Motor neuron (in vitro differentiated cells): ENCODE results near the gene STK40. TPM values are rescaled to one million over a fixed set of nuclear protein-coding genes. Genes with fewer than 3 reads are reported as not detected.

ENCODE experiments used
- ATAC-seq, 8 experiments: fragments of 200-7000 bp; cut with Tn5 transposase; replicated peaks in 6 of 8; 2 replicates each; pipeline ENCODE4 v1.8.0; 2021; ENCODE audit warnings: mild to moderate bottlenecking in 8 of 8, moderate library complexity in 8 of 8
- H3K27ac ChIP-seq, 2 donors: fragments of 250-450 bp; sonication (Bioruptor Pico); 2 replicates each; pipeline ENCODE4 v1.9.0; 2021; ENCODE audit warnings: antibody characterized with exemption in 2 of 2, mild to moderate bottlenecking in 2 of 2, moderate library complexity in 1 of 2
- H3K4me1 ChIP-seq, 2 donors: fragments of 250-450 bp; sonication (Bioruptor Pico); replicated peaks in 1 of 2; 2 replicates each; pipeline ENCODE4 v1.6.1; 2021; ENCODE audit warnings: antibody characterized with exemption in 2 of 2, mild to moderate bottlenecking in 2 of 2, moderate library complexity in 1 of 2
- H3K4me3 ChIP-seq, 5 donors: fragments of 250-450 bp; sonication (Bioruptor Pico); 2 replicates each; pipeline ENCODE4 v1.9.0; 2021; ENCODE audit warnings: antibody characterized with exemption in 5 of 5, mild to moderate bottlenecking in 5 of 5, moderate library complexity in 4 of 5
- WGBS, 10 experiments: fragments of 450-650 bp; shearing (Covaris generic); methylation state at CpG; one replicate each; pipeline ENCODE4 v1.0.0; 2022; 5-methylcytosine and 5-hydroxymethylcytosine counted together
- in situ Hi-C, 9 experiments: fragments of 400-800 bp; cut with MboI; loops; one replicate each; pipeline ENCODE4 v1.15.0; 2021; ENCODE audit warnings: low sequenced_read_pairs in 9 of 9, low pct_unique_long_range_greater_than_20kb in 2 of 9; ENCODE audit not compliant: unreplicated experiment in 9 of 9
- total RNA-seq, 8 experiments: library from RNA; unstranded; fragments of 300-600 nt; gene quantifications; 2 replicates each; pipeline versions ENCODE4 v1.2.3 to v1.2.4, GENCODE V29; 2022

Gene STK40
- total RNA-seq, result 10 to 100 TPM; 21.2 to 49.9 (median 30.9) TPM

- peak; percentile 77 to 89 (median 86) for ATAC-seq
- Histone ChIP-seq H3K4me3 (peak within 1 kb of the TSS; percentile 87 to 99 (median 92)), H3K4me1 (peaks cover 30 to 33% of the 10 kb centered on the region in 2 donors), H3K27ac (peak within 1 kb of the TSS; percentile 96 to 99)
- in situ Hi-C loops, result no loop called here
- WGBS, 10 experiments, result 0% methylated on average over 9 to 11 of the region's 82 CpGs; no CpG with 5 or more reads in 8 of the 10 experiments
These were observed at the start of gene STK40 for GRCh38 chr1:36385410-36386264. Gene STK40, minus strand, starts transcription at chr1:36385924. Its CDS starts 24,592 bp downstream, at chr1:36361332.

GRCh38 chr1:36433102-36433501, 47.4 kb upstream of the STK40 start:
- no peaks in the 10 kb centered on the region for H3K4me1 ChIP-seq
- no peak overlapping the region for H3K27ac ChIP-seq
- ATAC-seq, result no peak
- H3K4me3 ChIP-seq, result no peak overlapping the region
- in situ Hi-C loops, result no loop called here
- WGBS, 10 experiments, result 0 to 71% (median 40%) methylated on average over 1 of the region's 1 CpG; no CpG with 5 or more reads in 3 of the 10 experiments

- WGBS, 10 experiments, result 70 to 100% (median 92%) methylated on average over 1 to 4 of the region's 4 CpGs; no CpG with 5 or more reads in 2 of the 10 experiments
- H3K4me1 ChIP-seq, result no peaks in the 10 kb centered on the region
- no peak for ATAC-seq
- no peak overlapping the region for H3K27ac ChIP-seq
- in situ Hi-C loops, result no loop called here
- H3K4me3 ChIP-seq, result no peak overlapping the region
These were observed 46.9 kb upstream of the STK40 start for GRCh38 chr1:36432616-36433015.

GRCh38 chr1:36425791-36426190, 40.1 kb upstream of the STK40 start:
- ATAC-seq, result no peak
- H3K4me3 ChIP-seq, result no peak overlapping the region
- 58 to 79% (median 75%) methylated on average over 2 to 4 of the region's 4 CpGs; no CpG with 5 or more reads in 3 of the 10 experiments for WGBS, 10 experiments
- H3K4me1 ChIP-seq, result no peaks in the 10 kb centered on the region
- no peak overlapping the region for H3K27ac ChIP-seq
- in situ Hi-C loops, result loop anchor here in 1 of 9 experiments (10.0 kb wide), 1 partner anchor 331 kb away; no protein-coding TSS in a partner anchor

GRCh38 chr1:36421649-36422048, 35.9 kb upstream of the STK40 start:
- ATAC-seq, result no peak
- H3K4me1 ChIP-seq, result peaks cover 6 to 12% of the 10 kb centered on the region in 2 donors
- H3K4me3 ChIP-seq, result no peak overlapping the region
- H3K27ac ChIP-seq, result no peak overlapping the region
- 64 to 100% (median 89%) methylated on average over 1 to 7 of the region's 7 CpGs; no CpG with 5 or more reads in 2 of the 10 experiments for WGBS, 10 experiments
- in situ Hi-C loops, result loop anchor here in 5 of 9 experiments (10.0 to 25.0 kb wide), 3 partner anchors 259 to 327 kb away; partner anchors contain the start of gene MAP7D1 (in 1 of the 5)

GRCh38 chr1:36420836-36421317, 35.2 kb upstream of the STK40 start:
- Histone ChIP-seq H3K4me1 (peaks cover 6 to 12% of the 10 kb centered on the region in 2 donors), H3K4me3 (no peak overlapping the region), H3K27ac (no peak overlapping the region)
- 0 to 44% (median 13%) methylated on average over 2 to 13 of the region's 13 CpGs for WGBS, 10 experiments
- in situ Hi-C loops, result loop anchor here in 5 of 9 experiments (10.0 to 25.0 kb wide), 3 partner anchors 259 to 326 kb away; partner anchors contain the start of gene MAP7D1 (in 1 of the 5)
- peak; percentile 88 to 100 (median 96) for ATAC-seq

- WGBS, 10 experiments, result 0 to 100% (median 64%) methylated on average over 1 to 5 of the region's 5 CpGs
- H3K4me3 ChIP-seq, result no peak overlapping the region
- no peak overlapping the region for H3K27ac ChIP-seq
- in situ Hi-C loops, result loop anchor here in 5 of 9 experiments (10.0 to 25.0 kb wide), 3 partner anchors 258 to 326 kb away; partner anchors contain the start of gene MAP7D1 (in 1 of the 5)
- ATAC-seq, result no peak
- H3K4me1 ChIP-seq, result peaks cover 6 to 12% of the 10 kb centered on the region in 2 donors
These were observed 34.7 kb upstream of the STK40 start for GRCh38 chr1:36420409-36420808.

GRCh38 chr1:36419569-36419968, 33.8 kb upstream of the STK40 start:
- H3K4me1 ChIP-seq, result peaks cover 6 to 12% of the 10 kb centered on the region in 2 donors
- in situ Hi-C loops, result loop anchor here in 4 of 9 experiments (25.0 kb wide), 2 partner anchors 257 to 307 kb away; partner anchors contain the start of gene MAP7D1 (in 1 of the 4)
- no peak overlapping the region for H3K4me3 ChIP-seq
- no peak for ATAC-seq
- H3K27ac ChIP-seq, result no peak overlapping the region
- 46 to 96% (median 83%) methylated on average over 1 to 4 of the region's 4 CpGs; no CpG with 5 or more reads in 1 of the 10 experiments for WGBS, 10 experiments

- in situ Hi-C loops, result loop anchor here in 4 of 9 experiments (25.0 kb wide), 2 partner anchors 257 to 307 kb away; partner anchors contain the start of gene MAP7D1 (in 1 of the 4)
- 43 to 100% (median 83%) methylated on average over 1 to 3 of the region's 3 CpGs; no CpG with 5 or more reads in 2 of the 10 experiments for WGBS, 10 experiments
- Histone ChIP-seq H3K27ac (no peak overlapping the region), H3K4me1 (peaks cover 6 to 12% of the 10 kb centered on the region in 2 donors), H3K4me3 (no peak overlapping the region)
- no peak for ATAC-seq
These were observed 33.4 kb upstream of the STK40 start for GRCh38 chr1:36419140-36419539.

- 28 to 85% (median 69%) methylated on average over 2 to 9 of the region's 9 CpGs; no CpG with 5 or more reads in 2 of the 10 experiments for WGBS, 10 experiments
- no peak overlapping the region for H3K4me3 ChIP-seq
- ATAC-seq, result peak in 4 of 8 experiments; percentile 35 to 72 (median 68)
- in situ Hi-C loops, result loop anchor here in 4 of 9 experiments (25.0 kb wide), 2 partner anchors 256 to 306 kb away; partner anchors contain the start of gene MAP7D1 (in 1 of the 4)
- H3K4me1 ChIP-seq, result peaks cover 6 to 12% of the 10 kb centered on the region in 2 donors
- peak overlapping the region in 1 of 2 donors; percentile 59 for H3K27ac ChIP-seq
These were observed 32.2 kb upstream of the STK40 start for GRCh38 chr1:36417931-36418330.

- no peak for ATAC-seq
- WGBS, 10 experiments, result 74 to 100% (median 92%) methylated on average over 1 to 15 of the region's 15 CpGs; no CpG with 5 or more reads in 1 of the 10 experiments
- peaks cover 6 to 12% of the 10 kb centered on the region in 2 donors for H3K4me1 ChIP-seq
- in situ Hi-C loops, result loop anchor here in 4 of 9 experiments (25.0 kb wide), 2 partner anchors 253 to 303 kb away; partner anchors contain the start of gene MAP7D1 (in 1 of the 4)
- H3K27ac ChIP-seq, result no peak overlapping the region
- no peak overlapping the region for H3K4me3 ChIP-seq
These were observed 30.1 kb upstream of the STK40 start for GRCh38 chr1:36415661-36416326.

- no peak for ATAC-seq
- peaks cover 3 to 10% of the 10 kb centered on the region in 2 donors for H3K4me1 ChIP-seq
- no peak overlapping the region for H3K27ac ChIP-seq
- H3K4me3 ChIP-seq, result no peak overlapping the region
- WGBS, 10 experiments, result 69 to 100% (median 92%) methylated on average over 3 to 4 of the region's 4 CpGs; no CpG with 5 or more reads in 3 of the 10 experiments
- in situ Hi-C loops, result loop anchor here in 4 of 9 experiments (25.0 kb wide), 2 partner anchors 252 to 302 kb away; partner anchors contain the start of gene MAP7D1 (in 1 of the 4)
These were observed 28.7 kb upstream of the STK40 start for GRCh38 chr1:36414384-36414783.
